ENCODE data around the gene FCHSD2.

Gene FCHSD2

GRCh38 chr11:73152086-73152853 lies 10.2 kb upstream of the FCHSD2 start:
- TF ChIP-seq CTCF (IDR thresholded peaks at IDR 0.05; ENCODE audit: insufficient read depth, missing control alignments), result no peak
- DNase-seq (ENCODE audit: insufficient read length, low spot score) (no peak), FAIRE-seq (no peak)

- DNase-seq (ENCODE audit: insufficient read length, low spot score) (no peak), FAIRE-seq (no peak)
- no peak for TF ChIP-seq CTCF (IDR thresholded peaks at IDR 0.05; ENCODE audit: insufficient read depth, missing control alignments)
Measured at GRCh38 chr11:73151416-73151815, 9.3 kb upstream of the FCHSD2 start.

GRCh38 chr11:73149105-73149504 lies 7.0 kb upstream of the FCHSD2 start:
- no peak for TF ChIP-seq CTCF (IDR thresholded peaks at IDR 0.05; ENCODE audit: insufficient read depth, missing control alignments)
- FAIRE-seq, result no peak

GRCh38 chr11:73147771-73148681 lies 5.9 kb upstream of the FCHSD2 start:
- no peak for FAIRE-seq
- no peak for DNase-seq (ENCODE audit: insufficient read length, low spot score)
- no peak for TF ChIP-seq CTCF (IDR thresholded peaks at IDR 0.05; ENCODE audit: insufficient read depth, missing control alignments)

More at GRCh38 chr11:73149105-73149504, 7.0 kb upstream of the FCHSD2 start:
- DNase-seq (ENCODE audit: insufficient read length, low spot score), result no peak

DNA sequence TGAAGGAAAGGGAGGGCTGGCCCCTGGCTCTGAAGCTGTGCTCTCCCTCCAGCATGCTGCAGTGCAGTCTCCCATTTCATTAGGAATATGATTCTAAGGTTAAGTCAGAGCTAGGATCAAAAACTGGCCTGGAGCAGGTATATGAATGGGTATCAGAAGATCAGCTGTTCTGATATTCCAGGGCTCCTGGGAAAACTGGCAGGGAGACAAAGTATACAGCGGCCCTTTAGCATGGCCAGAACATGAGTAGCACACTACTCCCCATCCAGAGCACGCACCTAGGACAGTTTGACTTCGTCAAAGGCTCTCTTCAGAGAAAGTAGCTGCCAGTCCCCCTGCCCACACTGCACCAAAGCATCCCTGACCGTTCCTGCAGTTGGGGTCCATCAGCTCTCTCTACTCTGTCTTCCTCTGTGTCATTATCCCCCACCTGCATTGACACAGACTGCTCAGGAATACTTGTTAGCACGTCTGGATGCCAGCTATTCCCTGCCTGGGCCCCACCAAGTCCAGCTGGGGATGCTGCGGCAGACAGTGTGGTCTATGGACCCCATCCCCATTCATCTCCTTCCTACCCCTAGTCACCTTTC lies 4.0 kb upstream of the FCHSD2 start:
- TF ChIP-seq CTCF (IDR thresholded peaks at IDR 0.05; ENCODE audit: insufficient read depth, missing control alignments), result no peak
- DNase-seq (ENCODE audit: insufficient read length, low spot score) (no peak), FAIRE-seq (no peak)

DNA sequence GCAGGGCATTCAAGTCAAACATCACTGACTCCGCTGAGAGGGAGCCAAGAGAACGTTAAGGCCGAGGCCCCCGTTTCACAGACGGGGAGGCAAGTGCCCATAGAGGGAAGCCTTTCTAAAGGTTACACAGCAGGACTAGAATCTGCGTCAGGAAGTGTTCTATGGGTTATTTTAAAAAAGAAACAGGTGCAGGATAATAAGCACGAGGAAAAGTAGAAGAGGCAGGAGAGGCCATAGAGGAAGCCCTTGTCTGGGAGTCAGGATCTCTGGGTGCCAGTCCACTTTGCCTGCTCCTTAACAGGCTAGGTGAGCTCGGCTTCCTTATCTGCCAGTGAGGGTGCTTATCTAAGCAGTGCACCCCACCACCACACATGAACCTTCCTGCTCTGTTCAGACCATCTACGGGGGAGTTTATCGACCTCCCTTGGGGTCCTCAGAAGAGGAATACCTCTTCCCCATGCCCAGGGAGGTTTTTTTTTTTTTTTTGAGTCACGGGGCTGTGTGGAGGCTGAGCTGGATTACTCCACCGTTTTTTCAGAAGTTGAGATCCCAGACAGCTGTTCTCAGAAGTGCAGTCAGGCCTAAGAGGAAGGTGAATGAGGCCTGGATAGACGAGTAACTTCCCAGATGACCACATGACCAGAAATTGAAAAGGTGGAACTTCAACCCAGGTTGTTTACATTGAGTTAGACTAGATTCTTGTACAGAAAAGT lies 1.2 kb upstream of the FCHSD2 start:
- DNase-seq (ENCODE audit: insufficient read length, low spot score) (no peak), FAIRE-seq (no peak)
- TF ChIP-seq CTCF (IDR thresholded peaks at IDR 0.05; ENCODE audit: insufficient read depth, missing control alignments), result no peak
